A673 (cell line): ENCODE results near the gene VPS26B. TPM values are rescaled to one million over a fixed set of nuclear protein-coding genes. Genes with fewer than 3 reads are reported as not detected.
"Not testable (repeated sequence)": the region's sequence is repeated elsewhere in the genome, so short reads cannot be mapped to it uniquely, and the experiment has no call there.

Experiments
- BruUV-seq: library from RNA; stranded (reverse); fragments of 400-500 nt; replicated peaks from 2 replicates; lab custom pipeline; 2021; lab: Mats Ljungman, UMichigan
- CTCF ChIA-PET: fragments of 300-600 bp; sonication (Branson Sonifier 250); formaldehyde crosslinking; loops from one replicate; lab custom pipeline; 2022; ENCODE audit warnings: antibody characterized with exemption; lab: Charles Lee
- POLR2A ChIA-PET: fragments of 300-600 bp; sonication (Branson Sonifier 250); formaldehyde crosslinking; loops from one replicate; lab custom pipeline; 2022; ENCODE audit warnings: antibody characterized with exemption; ENCODE audit not compliant: low non-redundant PET; lab: Charles Lee
- DNase-seq: peaks from one replicate; pipeline ENCODE4 v3.0.0-alpha.2; 2015; ENCODE audit warnings: low spot score
- H3K27ac ChIP-seq: fragments of 200-600 bp; sonication (generic); 2 replicates; pipeline ENCODE4 v1.5.1; 2016; ENCODE audit warnings: mixed run types, low read depth, mild to moderate bottlenecking, mixed read lengths, antibody characterized with exemption, low read length; ENCODE audit not compliant: poor library complexity, severe bottlenecking
- H3K27me3 ChIP-seq: fragments of 200-600 bp; sonication (generic); replicated peaks from 2 replicates; pipeline ENCODE4 v1.6.1; 2017; ENCODE audit warnings: mixed run types, low read depth, mild to moderate bottlenecking, mixed read lengths, antibody characterized with exemption, low read length; ENCODE audit not compliant: insufficient read depth, poor library complexity
- H3K36me3 ChIP-seq: fragments of 200-600 bp; sonication (generic); 2 replicates; pipeline ENCODE4 v1.6.1; 2016; ENCODE audit warnings: mixed run types, mild to moderate bottlenecking, mixed read lengths, antibody characterized with exemption, low read length; ENCODE audit not compliant: insufficient read depth, poor library complexity, severe bottlenecking
- H3K4me1 ChIP-seq: fragments of 200-600 bp; sonication (generic); 2 replicates; pipeline ENCODE4 v1.6.1; 2017; ENCODE audit warnings: mixed run types, mild to moderate bottlenecking, mixed read lengths, antibody characterized with exemption, low read length; ENCODE audit not compliant: insufficient read depth, poor library complexity, severe bottlenecking
- H3K4me3 ChIP-seq: fragments of 200-600 bp; sonication (generic); 2 replicates; pipeline ENCODE4 v1.5.1; 2016; ENCODE audit warnings: low read depth, mixed run types, mild to moderate bottlenecking, mixed read lengths, low read length; ENCODE audit not compliant: poor library complexity, severe bottlenecking
- H3K9me3 ChIP-seq: fragments of 200-600 bp; sonication (generic); 2 replicates; pipeline ENCODE4 v1.6.1; 2016; ENCODE audit warnings: mixed run types, low read depth, mild to moderate bottlenecking, mixed read lengths, antibody characterized with exemption, low read length; ENCODE audit not compliant: poor library complexity, severe bottlenecking
- EZH2 ChIP-seq: fragments of 200-600 bp; sonication (generic); IDR thresholded peaks from 2 replicates; pipeline ENCODE4 v1.6.1; 2017; ENCODE audit warnings: borderline replicate concordance, low read depth, mild to moderate bottlenecking, mixed read lengths, antibody characterized with exemption, low read length; ENCODE audit not compliant: poor library complexity, severe bottlenecking
- intact Hi-C: fragments of 100-400 bp; cut with micrococcal nuclease; formaldehyde crosslinking; loops from one replicate; pipeline ENCODE4 v1.10.0; 2022; ENCODE audit not compliant: unreplicated experiment
- total RNA-seq: library from RNA; stranded (reverse); gene quantifications from 2 replicates; pipeline ENCODE4 v1.2.3, GENCODE V29; 2021
- TF ChIP-seq, protein P1 (sequence below): fragments of 300-800, 200-600 bp; sonication (generic); conservative IDR thresholded peaks from 2 replicates; pipeline ENCODE4 v1.5.1; 2017; ENCODE audit warnings: low read depth, mild to moderate bottlenecking, antibody characterized with exemption, low read length, moderate library complexity, mixed read lengths

VPS26B gene
- total RNA-seq, 1 experiment from 2014 or later = 51.3 TPM

DNA sequence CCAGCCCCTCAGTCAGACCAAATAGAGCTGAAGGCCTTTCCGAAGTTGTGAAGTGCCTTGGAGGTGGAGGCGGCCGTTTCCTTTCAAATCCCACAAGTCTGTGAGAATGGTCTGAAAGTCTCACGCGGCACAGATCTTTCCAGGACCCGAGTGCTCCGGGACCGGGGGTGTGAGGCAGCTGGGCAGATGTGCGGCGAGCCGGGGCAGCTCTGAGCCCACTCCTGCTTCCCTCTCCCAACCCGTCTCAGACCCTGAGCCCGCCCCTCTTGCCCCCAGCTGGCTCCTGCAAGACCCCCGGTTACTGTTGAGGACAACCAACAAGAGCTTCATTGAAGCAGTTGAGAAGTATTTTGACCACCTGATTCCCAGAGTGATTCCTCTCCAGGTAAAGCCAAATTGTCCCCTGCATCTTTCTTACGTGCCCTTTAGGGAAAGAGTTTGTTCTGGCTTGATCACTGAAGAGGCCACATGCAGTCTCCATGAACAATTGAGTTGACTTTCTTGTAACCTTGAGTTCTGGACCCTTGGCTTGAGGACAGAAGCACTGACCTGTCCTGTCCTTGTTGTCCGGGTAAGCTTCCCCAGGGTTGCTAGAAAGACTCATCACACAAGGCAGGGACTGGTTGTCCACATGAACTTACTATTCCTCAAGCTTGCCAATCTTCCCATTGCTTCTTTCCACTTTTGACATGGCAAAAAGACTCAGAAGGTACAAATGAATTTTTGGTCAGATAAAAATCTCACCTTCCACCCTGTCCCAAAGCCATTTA is 59.2 kb downstream of the VPS26B start:
- no peak for TF ChIP-seq EZH2
- TF ChIP-seq, protein P1, sequence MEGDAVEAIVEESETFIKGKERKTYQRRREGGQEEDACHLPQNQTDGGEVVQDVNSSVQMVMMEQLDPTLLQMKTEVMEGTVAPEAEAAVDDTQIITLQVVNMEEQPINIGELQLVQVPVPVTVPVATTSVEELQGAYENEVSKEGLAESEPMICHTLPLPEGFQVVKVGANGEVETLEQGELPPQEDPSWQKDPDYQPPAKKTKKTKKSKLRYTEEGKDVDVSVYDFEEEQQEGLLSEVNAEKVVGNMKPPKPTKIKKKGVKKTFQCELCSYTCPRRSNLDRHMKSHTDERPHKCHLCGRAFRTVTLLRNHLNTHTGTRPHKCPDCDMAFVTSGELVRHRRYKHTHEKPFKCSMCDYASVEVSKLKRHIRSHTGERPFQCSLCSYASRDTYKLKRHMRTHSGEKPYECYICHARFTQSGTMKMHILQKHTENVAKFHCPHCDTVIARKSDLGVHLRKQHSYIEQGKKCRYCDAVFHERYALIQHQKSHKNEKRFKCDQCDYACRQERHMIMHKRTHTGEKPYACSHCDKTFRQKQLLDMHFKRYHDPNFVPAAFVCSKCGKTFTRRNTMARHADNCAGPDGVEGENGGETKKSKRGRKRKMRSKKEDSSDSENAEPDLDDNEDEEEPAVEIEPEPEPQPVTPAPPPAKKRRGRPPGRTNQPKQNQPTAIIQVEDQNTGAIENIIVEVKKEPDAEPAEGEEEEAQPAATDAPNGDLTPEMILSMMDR = no peak
- Histone ChIP-seq H3K27ac (no peak overlapping the region), H3K36me3 (no peaks in the 10 kb centered on the region), H3K27me3 (peaks cover 25% of the 10 kb centered on the region), H3K4me3 (no peak overlapping the region), H3K4me1 (no peaks in the 10 kb centered on the region), H3K9me3 (no peaks in the 10 kb centered on the region)
- ChIA-PET CTCF (no interaction called here), POLR2A (no interaction called here)
- intact Hi-C loops = no loop called here
- DNase-seq = no peak
- no TSS peak for BruUV-seq

DNA sequence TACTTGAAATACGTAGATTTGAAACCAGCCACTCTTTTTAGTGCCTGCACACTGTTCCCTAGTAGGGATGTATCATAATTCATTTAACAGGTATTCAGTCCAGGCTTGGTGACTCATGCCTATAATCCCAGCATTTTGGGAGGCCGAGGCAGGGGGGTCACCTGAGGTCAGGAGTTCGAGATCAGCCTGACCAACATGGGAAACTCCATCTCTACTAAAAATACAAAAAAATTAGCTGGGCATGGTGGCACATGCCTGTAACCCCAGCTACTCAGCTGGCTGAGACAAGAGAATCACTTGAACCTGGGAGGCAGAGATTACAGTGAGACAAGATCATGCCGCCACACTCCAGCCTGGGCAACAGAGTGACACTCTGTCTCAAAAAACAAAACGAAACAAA is 59.9 kb downstream of the VPS26B start:
- H3K4me3 ChIP-seq, H3K9me3 ChIP-seq, intact Hi-C loops, DNase-seq, H3K4me1 ChIP-seq, H3K36me3 ChIP-seq, POLR2A ChIA-PET, CTCF ChIA-PET, BruUV-seq, H3K27ac ChIP-seq: not testable (repeated sequence)
- H3K27me3 ChIP-seq = peaks cover 18% of the 10 kb centered on the region

DNA sequence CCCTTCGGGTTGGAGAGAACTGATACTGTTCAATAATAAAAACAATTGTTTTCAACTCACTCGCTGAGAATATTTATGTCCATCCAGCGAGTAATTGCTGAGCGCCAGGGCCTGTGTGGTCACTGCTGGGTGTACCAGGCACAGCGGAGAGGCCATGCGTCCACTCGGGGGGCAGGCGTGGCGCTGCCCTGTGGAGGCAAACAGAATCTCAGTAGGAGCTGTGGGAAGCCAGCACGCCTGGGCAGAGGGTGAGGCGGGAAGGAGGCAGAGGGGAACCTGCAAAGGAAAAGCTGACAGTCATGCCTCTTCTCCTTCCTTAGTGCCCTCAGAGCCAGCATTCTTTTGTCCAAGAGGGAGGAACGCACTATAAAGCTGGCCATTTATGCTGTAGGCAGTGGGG is 63.1 kb downstream of the VPS26B start:
- H3K9me3 ChIP-seq = no peaks in the 10 kb centered on the region
- POLR2A ChIA-PET = interaction anchor here (0.6 kb wide), 1 partner anchor 12 kb away, joined by 3 read pairs; no protein-coding TSS in a partner anchor
- no peaks in the 10 kb centered on the region for H3K4me1 ChIP-seq
- no peaks in the 10 kb centered on the region for H3K36me3 ChIP-seq
- no peaks in the 10 kb centered on the region for H3K27me3 ChIP-seq
- intact Hi-C loops = no loop called here
- BruUV-seq = no TSS peak
- CTCF ChIA-PET = no interaction called here
- TF ChIP-seq, protein P1 = no peak
- TF ChIP-seq EZH2 = no peak
- no peak overlapping the region for H3K4me3 ChIP-seq
- DNase-seq = no peak
- no peak overlapping the region for H3K27ac ChIP-seq

DNA sequence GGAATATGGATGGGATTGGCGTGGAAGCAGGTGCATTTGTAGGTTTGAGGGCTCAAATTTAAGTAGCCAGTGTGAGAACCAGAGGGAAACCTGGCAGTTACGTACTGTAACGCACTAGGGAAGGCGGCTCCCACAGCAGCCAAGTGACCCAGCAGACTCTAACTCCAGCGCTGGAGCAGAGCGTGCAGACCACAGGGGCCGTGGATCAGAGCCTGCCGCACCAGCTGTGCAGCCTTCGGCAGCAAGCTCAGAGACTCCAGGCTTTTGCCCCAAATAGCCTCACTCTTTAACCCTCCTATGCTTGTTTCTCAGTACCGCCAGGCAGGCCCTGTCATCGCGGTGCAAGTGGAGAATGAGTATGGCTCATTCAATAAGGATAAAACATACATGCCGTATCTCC is 64.0 kb downstream of the VPS26B start:
- Histone ChIP-seq H3K27ac (no peak overlapping the region), H3K4me1 (no peaks in the 10 kb centered on the region), H3K36me3 (no peaks in the 10 kb centered on the region), H3K27me3 (no peaks in the 10 kb centered on the region), H3K9me3 (no peaks in the 10 kb centered on the region), H3K4me3 (no peak overlapping the region)
- DNase-seq = no peak
- intact Hi-C loops = no loop called here
- BruUV-seq = no TSS peak
- ChIA-PET POLR2A (no interaction called here), CTCF (no interaction called here)
- TF ChIP-seq, protein P1 = no peak
- TF ChIP-seq EZH2 = no peak
